A549 (cell line): ENCODE results near the gene MOB3A. TPM values are rescaled to one million over a fixed set of nuclear protein-coding genes. Genes with fewer than 3 reads are reported as not detected.

Experiments
- ATAC-seq, 2 experiments: fragments of 200-7000 bp in 1 of 2; fragments of >200 bp in 1 of 2; cut with Nextera tagmentation in 1 of 2; cut with Tn5 transposase in 1 of 2; 3 replicates each; pipeline versions ENCODE4 v1.8.0 to v1.9.1; 2018 to 2020; ENCODE audit warnings: mild to moderate bottlenecking in 1 of 2, moderate library complexity in 1 of 2
- CTCF ChIA-PET: fragments of 300-600 bp; sonication (Branson Sonifier 250); formaldehyde crosslinking; extraction: SDS; loops from one replicate; lab custom pipeline; 2021; ENCODE audit warnings: antibody characterized with exemption, inconsistent platforms; lab: Yijun Ruan, JAX
- POLR2A ChIA-PET: fragments of 350-600 bp; formaldehyde crosslinking; extraction: SDS; loops from one replicate; lab custom pipeline; 2021; ENCODE audit warnings: antibody characterized with exemption, inconsistent platforms; lab: Yijun Ruan, JAX
- DNase-seq, 2 experiments: peaks; one replicate each; pipeline versions ENCODE4 v3.0.0 to v3.0.0-alpha.2; 2011 to 2016; ENCODE audit warnings: low read depth in 1 of 2, low spot score in 1 of 2
- FAIRE-seq: peaks from 2 replicates; lab custom pipeline; 2011; peaks lifted over from hg19 to GRCh38; lab: Jason Lieb, UNC
- H3K27ac ChIP-seq, 2 experiments: fragments of >200 bp; sonication (Bioruptor Twin); formaldehyde crosslinking; 3 replicates each; pipeline ENCODE4 v1.5.1; 2016 to 2017
- H3K4me1 ChIP-seq: fragments of >200 bp; sonication (Bioruptor Twin); formaldehyde crosslinking; 3 replicates; pipeline ENCODE4 v1.6.1; 2016
- H3K4me2 ChIP-seq: fragments of >200 bp; sonication (Bioruptor Twin); formaldehyde crosslinking; 3 replicates; pipeline ENCODE4 v1.6.1; 2016
- H3K4me3 ChIP-seq: fragments of >200 bp; sonication (Bioruptor Twin); formaldehyde crosslinking; 3 replicates; pipeline ENCODE4 v1.5.1; 2016
- H3K9me3 ChIP-seq: fragments of >200 bp; sonication (Bioruptor Twin); formaldehyde crosslinking; 3 replicates; pipeline ENCODE4 v1.6.1; 2016
- BCL3 ChIP-seq: fragments of >200 bp; sonication (Bioruptor Twin); formaldehyde crosslinking; IDR thresholded peaks from 3 replicates; pipeline ENCODE4 v1.6.1; 2016
- CBX8 ChIP-seq: fragments of 200-600 bp; sonication (generic); IDR thresholded peaks from 2 replicates; pipeline ENCODE4 v1.6.1; 2016
- CEBPB ChIP-seq, 2 experiments: fragments of >200 bp in 1 of 2; sonication (Bioruptor Twin) in 1 of 2; formaldehyde crosslinking in 1 of 2; IDR thresholded peaks; 2 replicates each; pipeline ENCODE4 v1.6.1; 2012 to 2016
- CHD4 ChIP-seq: fragments of 200-600 bp; sonication (generic); IDR thresholded peaks from 2 replicates; pipeline ENCODE4 v1.6.1; 2016; ENCODE audit warnings: antibody characterized with exemption, mild to moderate bottlenecking, borderline replicate concordance
- ELK1 ChIP-seq: fragments of 150-350 bp; IDR thresholded peaks from 2 replicates; pipeline ENCODE4 v1.6.1; 2014; ENCODE audit warnings: low read depth, mild to moderate bottlenecking, low read length
- EP300 ChIP-seq, 2 experiments: fragments of >200 bp; sonication (Bioruptor Twin); formaldehyde crosslinking; IDR thresholded peaks; 2 replicates in 1 of 2; 3 replicates in 1 of 2; pipeline ENCODE4 v1.6.1; 2016 to 2017
- GATA3 ChIP-seq: IDR thresholded peaks from 2 replicates; pipeline ENCODE4 v1.6.1; 2012; ENCODE audit warnings: borderline replicate concordance
- HOXB5 ChIP-seq: fragments of 250-450 bp; sonication (Bioruptor Pico); IDR thresholded peaks from 2 replicates; pipeline ENCODE4 v1.5.0; 2020; ENCODE audit warnings: mild to moderate bottlenecking, moderate library complexity
- KDM1A ChIP-seq: fragments of 200-600 bp; sonication (generic); IDR thresholded peaks from 2 replicates; pipeline ENCODE4 v1.6.1; 2016; ENCODE audit warnings: low read depth, mild to moderate bottlenecking
- KDM5A ChIP-seq: fragments of 200-600 bp; sonication (generic); IDR thresholded peaks from 2 replicates; pipeline ENCODE4 v1.6.1; 2016; ENCODE audit warnings: antibody characterized with exemption, mild to moderate bottlenecking
- PHF8 ChIP-seq: fragments of 200-600 bp; sonication (generic); IDR thresholded peaks from 2 replicates; pipeline ENCODE4 v1.6.1; 2016; ENCODE audit warnings: low read depth, mild to moderate bottlenecking, antibody characterized with exemption, moderate library complexity, borderline replicate concordance
- POLR2AphosphoS2 ChIP-seq: conservative IDR thresholded peaks from 2 replicates; pipeline ENCODE4 v1.6.1; 2012; ENCODE audit warnings: low read length, improper control_type of control experiment, inconsistent platforms
- RAD21 ChIP-seq, 2 experiments: fragments of >200 bp in 1 of 2; sonication (Bioruptor Twin) in 1 of 2; formaldehyde crosslinking in 1 of 2; IDR thresholded peaks in 1 of 2; conservative IDR thresholded peaks in 1 of 2; 2 replicates in 1 of 2; 3 replicates in 1 of 2; pipeline ENCODE4 v1.6.1; 2012 to 2018; ENCODE audit warnings: inconsistent platforms in 1 of 2
- RCOR1 ChIP-seq: fragments of 150-350 bp; IDR thresholded peaks from 2 replicates; pipeline ENCODE4 v1.6.1; 2014; ENCODE audit warnings: antibody characterized with exemption, low read length, low read depth
- RFX5 ChIP-seq: fragments of 450-650 bp; IDR thresholded peaks from 2 replicates; pipeline ENCODE4 v1.7.1; 2014; ENCODE audit warnings: antibody characterized with exemption, mild to moderate bottlenecking, moderate library complexity
- SMC3 ChIP-seq: fragments of >200 bp; sonication (Bioruptor Twin); formaldehyde crosslinking; IDR thresholded peaks from 3 replicates; pipeline ENCODE4 v1.6.1; 2018; ENCODE audit warnings: inconsistent platforms
- ZC3H11A ChIP-seq: fragments of 450-650 bp; IDR thresholded peaks from 2 replicates; pipeline ENCODE4 v1.6.1; 2014; ENCODE audit warnings: antibody characterized with exemption, mild to moderate bottlenecking
- WGBS: methylation state at CpG from one replicate; pipeline ENCODE4 v1.1.6; 2017; ENCODE audit errors: missing lambda C conversion rate; 5-methylcytosine and 5-hydroxymethylcytosine counted together
- polyA plus RNA-seq, 4 experiments: library from polyadenylated mRNA; depleted of rRNA in 3 of 4; stranded (reverse); fragments of >200 nt; fragmentation: RNase III in 1 of 4; extraction: RNeasy Plus Mini Kit Qiagen cat#74134 plus additional on column Dnase treatment in 1 of 4; gene quantifications; 2 replicates in 3 of 4; 3 replicates in 1 of 4; pipeline ENCODE4 v1.2.3, GENCODE V29; 2011 to 2017
- TF ChIP-seq, protein P1 (sequence below): IDR thresholded peaks from 2 replicates; pipeline ENCODE4 v1.6.1; 2012; ENCODE audit warnings: low read depth, borderline replicate concordance

Gene MOB3A
- polyA plus RNA-seq, 2 of the 4 experiments (the other 2 are of a cell fraction) = 9.1 to 10.9 TPM

DNA sequence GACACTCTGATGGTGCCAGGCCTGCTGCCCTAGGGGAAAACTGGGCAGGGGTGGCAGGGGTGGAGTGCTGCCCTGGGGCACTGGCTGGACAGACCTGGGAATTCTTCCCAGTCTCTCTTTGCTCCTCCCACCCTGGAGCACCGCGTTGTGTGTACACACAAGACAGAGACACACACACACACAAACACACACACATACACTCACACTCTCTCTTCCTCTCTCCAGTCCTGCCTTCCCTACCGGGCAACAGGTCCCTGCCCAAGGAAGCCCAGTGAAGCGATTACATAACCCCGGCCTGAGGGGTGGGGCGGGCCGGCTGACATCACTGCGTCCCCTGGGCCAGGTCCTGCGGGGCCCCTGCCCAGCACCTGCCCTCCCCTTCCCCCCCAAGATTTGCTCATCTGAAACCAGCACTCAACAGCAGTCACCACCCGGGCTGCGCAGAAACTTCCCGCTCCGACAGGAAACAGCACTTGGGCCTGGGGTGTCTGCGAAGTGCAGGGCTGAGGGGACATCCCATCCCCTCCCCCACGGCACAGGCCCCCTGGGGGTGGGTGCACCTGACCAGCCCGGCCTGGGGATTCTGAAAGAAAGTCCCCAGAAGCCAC lies 46.3 kb downstream of the MOB3A start:
- DNase-seq = peak in 1 of 2 experiments; percentile 76
- POLR2A ChIA-PET = no interaction called here

GRCh38 chr19:2048959-2049740 lies 47.0 kb downstream of the MOB3A start:
- H3K27ac ChIP-seq = peak overlapping the region; percentile 95 to 100; a peak in 5 of 6 replicates
- 77% methylated on average over 13 of the region's 27 CpGs for WGBS
- H3K9me3 ChIP-seq = no peaks in the 10 kb centered on the region
- peaks cover 64% of the 10 kb centered on the region for H3K4me1 ChIP-seq
- ATAC-seq (peak; percentile 6 to 43; a peak in 4 of 6 replicates), DNase-seq (no peak), FAIRE-seq (no peak)
- ChIA-PET POLR2A (interaction anchor here (1.3 kb wide), 1 partner anchor 14 kb away, joined by 5 read pairs; no protein-coding TSS in a partner anchor), CTCF (interaction anchor here (0.6 to 2.6 kb wide), 6 partner anchors 10 to 45 kb away, joined by 3 to 7 read pairs (median 4); no protein-coding TSS in a partner anchor)
- peak overlapping the region; percentile 85 for H3K4me2 ChIP-seq
- peak overlapping the region; percentile 99 for H3K4me3 ChIP-seq
- TF ChIP-seq SMC3 (no peak), CHD4 (no peak), HOXB5 (no peak), KDM1A (no peak), ELK1 (no peak), RAD21 (conservative IDR thresholded peaks at IDR 0.05 in 1 of 2, IDR thresholded peaks at IDR 0.05 in 1 of 2) (no peak), EP300 (IDR thresholded peaks at IDR 0.05) (no peak), CEBPB (IDR thresholded peaks at IDR 0.05) (no peak), GATA3 (no peak), ZC3H11A (no peak), RFX5 (no peak), RCOR1 (no peak), CBX8 (no peak), POLR2AphosphoS2 (no peak)
- TF ChIP-seq, protein P1, sequence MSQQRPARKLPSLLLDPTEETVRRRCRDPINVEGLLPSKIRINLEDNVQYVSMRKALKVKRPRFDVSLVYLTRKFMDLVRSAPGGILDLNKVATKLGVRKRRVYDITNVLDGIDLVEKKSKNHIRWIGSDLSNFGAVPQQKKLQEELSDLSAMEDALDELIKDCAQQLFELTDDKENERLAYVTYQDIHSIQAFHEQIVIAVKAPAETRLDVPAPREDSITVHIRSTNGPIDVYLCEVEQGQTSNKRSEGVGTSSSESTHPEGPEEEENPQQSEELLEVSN = no peak

More for the DNA sequence above, 46.3 kb downstream of the MOB3A start:
- TF ChIP-seq CEBPB (IDR thresholded peaks at IDR 0.05) = peak; percentile 12 to 57; a peak in 1 of 4 replicates
- TF ChIP-seq KDM5A = no peak
- TF ChIP-seq BCL3 = no peak
- TF ChIP-seq ELK1 = no peak
- TF ChIP-seq PHF8 = no peak
- Histone ChIP-seq H3K4me3 (peak overlapping the region; percentile 99), H3K4me2 (peak overlapping the region; percentile 85), H3K4me1 (peaks cover 61% of the 10 kb centered on the region), H3K9me3 (no peaks in the 10 kb centered on the region), H3K27ac (peak overlapping the region; percentile 95 to 100)
- CTCF ChIA-PET = interaction anchor here (1.2 to 1.8 kb wide), 2 partner anchors 21 to 30 kb away, joined by 4 to 7 read pairs; no protein-coding TSS in a partner anchor
- 1% methylated on average over 8 of the region's 16 CpGs for WGBS
- FAIRE-seq (no peak), ATAC-seq (peak; percentile 7 to 57; a peak in 5 of 6 replicates)
